Stimulated activated CD8-positive, alpha-beta memory T cell treated with anti-CD3 and anti-CD28 coated beads, Interleukin-12 subunit alpha, Interleukin-12 subunit beta, amount 100 ng/mL, for 1 hour (primary cell): Measurements from ENCODE around the gene FAM120B.

Experiments
- DNase-seq: peaks from one replicate; pipeline ENCODE4 v3.0.0-alpha.2; 2020; ENCODE audit warnings: low read depth

Gene FAM120B

DNA sequence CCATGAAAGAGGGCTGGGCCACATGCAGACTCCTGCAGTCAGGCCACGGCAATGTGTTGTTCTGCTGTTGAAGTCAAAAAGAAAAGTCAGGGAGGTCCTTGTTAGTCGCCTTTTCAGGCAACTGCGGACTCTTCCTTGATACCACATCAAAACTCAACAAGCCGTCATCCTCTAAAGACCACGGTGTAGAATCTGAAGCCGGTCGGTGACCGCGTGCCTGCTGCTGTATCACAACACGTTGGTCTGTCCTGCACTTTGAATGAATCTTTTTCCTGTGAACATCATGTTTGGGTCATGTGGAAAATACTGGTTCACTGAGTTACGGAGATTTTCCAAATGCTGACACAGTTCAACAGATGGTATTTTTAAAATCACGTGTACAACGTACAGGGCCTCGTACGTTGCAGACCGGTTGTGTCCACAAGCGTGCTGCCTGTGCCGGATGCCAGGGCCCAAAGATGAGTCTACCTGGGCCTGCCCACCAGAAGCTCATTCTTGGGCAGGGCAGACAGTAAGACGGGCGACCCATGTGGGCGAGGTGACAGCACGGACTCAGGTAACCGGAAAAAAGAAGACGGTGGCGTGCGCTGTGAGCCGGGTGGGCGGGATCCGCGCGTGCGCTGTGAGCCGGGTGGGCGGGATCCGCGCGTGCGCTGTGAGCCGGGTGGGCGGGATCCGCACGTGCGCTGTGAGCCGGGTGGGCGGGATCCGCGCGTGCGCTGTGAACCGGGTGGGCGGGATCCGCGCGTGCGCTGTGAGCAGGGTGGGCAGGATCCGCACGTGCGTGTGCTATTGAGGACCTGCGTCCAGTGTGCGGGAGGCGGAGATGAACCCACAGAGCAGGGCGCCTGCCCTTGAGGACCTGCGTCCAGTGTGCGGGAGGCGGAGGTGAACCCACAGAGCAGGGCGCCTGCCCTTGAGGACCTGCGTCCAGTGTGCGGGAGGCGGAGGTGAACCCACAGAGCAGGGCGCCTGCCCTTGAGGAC lies 114.5 kb downstream of the FAM120B start:
- no peak for DNase-seq

DNA sequence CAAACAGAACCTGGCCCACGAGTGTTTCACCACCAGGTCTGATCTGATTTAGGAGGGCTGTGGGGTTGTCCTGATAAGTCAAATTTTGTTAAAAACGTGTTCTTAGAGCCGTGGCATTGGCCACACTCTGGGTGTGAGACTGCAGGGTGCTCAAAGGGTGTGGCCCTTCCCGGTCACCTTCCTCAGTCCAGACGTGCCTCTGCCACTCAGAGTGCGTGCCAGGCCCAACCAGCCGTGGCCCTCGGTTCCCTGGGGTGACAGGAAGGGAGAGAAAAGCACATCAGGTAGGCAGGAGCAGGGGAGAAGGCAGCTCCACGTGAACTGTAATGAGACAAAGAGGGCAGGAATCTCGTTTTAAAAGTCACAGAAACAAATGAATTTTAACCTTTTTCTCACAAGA lies 115.4 kb downstream of the FAM120B start:
- DNase-seq: no peak

DNA sequence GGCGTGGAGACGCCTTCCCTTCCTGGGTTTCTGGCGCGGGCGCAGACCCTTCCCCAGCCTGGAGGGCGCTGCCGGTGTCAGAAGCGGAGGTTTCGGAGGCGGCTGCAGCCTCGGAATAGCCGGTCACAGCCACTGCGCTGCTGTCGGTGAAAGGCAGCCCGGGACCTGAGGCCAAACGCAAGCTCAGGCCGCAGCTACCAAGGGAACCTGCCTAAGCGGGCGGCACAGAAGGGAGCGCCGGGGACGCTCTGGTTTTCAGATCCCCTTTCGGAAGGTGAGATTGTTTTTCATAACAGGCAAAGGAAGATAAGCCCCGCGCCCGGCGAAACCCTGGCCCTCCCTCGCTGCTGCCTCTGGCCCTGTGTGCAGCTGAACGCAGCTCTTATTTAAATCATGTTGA lies 116.5 kb downstream of the FAM120B start:
- DNase-seq: no peak

DNA sequence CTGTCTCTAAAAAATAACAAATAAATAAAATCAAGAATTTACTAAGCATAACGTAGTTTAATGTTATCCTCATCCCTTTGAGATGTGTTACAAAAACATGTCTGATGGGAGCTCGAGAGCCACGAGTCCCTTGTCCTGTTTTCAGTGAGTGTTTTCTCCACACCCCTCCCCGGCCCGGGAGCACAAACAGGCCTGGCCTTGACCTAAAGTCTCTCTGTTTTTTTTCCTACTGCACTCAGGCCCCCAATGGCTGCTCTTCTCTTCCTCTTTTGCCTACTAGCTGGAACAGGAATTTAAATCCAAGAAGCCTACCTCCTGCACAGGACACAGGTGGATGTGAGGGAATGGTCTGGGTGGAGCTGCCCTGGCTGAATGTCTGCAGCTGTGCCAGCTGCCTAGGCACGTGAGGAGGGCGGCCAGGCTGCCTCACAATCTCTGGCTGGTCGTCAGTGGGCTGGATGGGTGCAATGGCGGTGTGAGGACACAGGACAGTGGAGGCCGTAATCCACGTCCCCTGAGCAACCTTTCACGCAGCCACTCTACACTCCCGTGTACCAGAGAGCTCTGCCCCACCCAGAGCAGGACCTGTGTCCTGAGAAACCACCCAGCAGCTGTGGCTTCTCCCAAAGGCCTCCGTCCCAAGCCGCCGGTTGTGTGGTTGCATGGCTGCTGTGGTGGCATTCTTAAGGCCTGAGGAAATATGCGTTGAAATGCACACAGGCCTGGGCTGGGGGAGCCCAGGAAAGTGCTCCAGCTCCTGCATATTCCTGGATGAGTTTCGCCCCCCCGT lies 117.5 kb downstream of the FAM120B start:
- DNase-seq: no peak

DNA sequence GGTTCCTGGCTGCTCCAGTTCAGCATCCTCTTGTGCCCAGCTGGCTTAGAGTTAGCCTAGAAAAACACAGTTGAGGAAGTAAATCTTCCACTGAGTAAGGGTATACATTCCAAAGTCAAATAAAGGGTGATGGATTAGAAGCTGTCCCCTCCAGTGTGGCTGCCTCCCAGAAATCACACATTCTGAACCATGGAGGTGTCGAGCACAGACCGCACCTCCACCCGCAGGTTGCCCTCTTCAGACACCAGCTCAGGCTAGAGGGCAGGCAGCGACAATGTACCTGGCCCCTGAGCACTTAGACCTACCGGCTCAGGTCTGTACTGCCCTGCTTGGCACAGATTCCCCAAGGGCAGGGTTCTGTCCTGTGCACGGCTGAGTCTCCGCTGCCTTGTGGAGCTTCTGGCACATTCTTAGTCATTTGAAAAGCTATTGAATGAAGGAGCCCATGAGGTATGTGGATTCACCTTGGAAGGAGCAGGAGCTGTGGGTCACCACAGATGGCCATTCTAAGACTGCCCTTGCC lies 118.1 kb downstream of the FAM120B start:
- no peak for DNase-seq

DNA sequence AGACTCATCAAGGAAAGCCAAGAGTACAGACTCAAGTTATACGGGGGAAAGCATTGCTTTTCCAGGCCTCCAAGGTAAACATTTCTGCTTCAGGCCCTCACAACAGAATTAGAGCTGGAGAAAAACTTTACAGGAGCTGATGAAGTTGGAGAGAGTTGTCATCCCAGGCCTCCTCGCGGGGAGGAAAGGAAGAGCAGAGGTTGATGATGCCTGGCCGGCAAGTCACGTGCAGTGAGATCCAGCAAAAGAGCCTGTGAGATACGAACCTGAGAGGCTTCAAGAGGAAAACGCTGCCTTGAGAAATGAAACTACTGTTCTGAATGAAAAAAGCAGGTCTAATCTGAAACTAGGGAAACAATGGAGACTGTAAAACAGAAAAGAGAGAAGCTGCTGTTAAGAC lies 122.9 kb downstream of the FAM120B start:
- DNase-seq: no peak

DNA sequence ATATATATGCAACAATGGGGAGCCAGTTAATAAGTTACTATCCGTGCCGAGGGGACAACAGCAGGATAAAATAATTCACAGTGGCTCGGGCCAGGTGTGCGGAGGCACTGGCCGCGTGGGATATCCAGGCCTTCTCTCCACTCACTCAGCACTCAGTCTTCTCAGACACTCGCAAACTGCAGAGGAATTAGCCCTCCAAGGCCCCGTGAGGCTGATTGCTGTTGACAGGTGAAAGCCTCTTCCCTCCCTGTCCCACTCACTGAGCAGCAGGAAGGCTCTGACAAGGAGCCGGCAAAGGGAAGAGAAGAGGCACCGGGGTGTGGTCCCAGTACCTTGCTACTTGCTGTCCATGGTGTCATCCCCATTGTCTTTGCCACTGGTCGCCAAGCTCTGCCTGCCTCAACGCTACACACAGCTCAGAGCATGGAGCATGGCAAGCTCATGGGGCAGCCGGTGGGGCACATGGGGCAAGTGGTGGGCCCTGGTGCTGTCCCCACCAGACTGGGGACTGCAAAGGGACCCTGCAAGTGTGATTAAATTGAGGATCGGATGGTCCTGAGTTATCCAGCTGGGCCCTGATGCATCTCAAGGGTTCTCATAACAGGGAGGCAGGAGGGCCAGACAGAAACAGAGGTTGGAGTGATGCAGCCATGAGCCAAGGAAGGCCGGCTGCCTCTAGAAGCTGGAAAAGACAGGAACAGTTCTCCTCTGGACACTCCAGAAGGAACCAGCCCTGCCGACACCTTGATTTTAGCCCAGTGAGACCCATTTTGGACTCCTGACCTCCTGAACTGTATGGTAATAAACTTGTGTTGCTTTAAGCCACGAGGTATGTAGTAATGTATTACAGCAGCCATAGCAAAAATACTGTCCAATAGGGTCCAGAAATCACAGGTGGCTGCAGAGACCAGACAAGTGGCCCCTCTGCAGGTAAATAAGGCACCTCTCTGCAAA lies 126.9 kb downstream of the FAM120B start:
- DNase-seq: no peak

DNA sequence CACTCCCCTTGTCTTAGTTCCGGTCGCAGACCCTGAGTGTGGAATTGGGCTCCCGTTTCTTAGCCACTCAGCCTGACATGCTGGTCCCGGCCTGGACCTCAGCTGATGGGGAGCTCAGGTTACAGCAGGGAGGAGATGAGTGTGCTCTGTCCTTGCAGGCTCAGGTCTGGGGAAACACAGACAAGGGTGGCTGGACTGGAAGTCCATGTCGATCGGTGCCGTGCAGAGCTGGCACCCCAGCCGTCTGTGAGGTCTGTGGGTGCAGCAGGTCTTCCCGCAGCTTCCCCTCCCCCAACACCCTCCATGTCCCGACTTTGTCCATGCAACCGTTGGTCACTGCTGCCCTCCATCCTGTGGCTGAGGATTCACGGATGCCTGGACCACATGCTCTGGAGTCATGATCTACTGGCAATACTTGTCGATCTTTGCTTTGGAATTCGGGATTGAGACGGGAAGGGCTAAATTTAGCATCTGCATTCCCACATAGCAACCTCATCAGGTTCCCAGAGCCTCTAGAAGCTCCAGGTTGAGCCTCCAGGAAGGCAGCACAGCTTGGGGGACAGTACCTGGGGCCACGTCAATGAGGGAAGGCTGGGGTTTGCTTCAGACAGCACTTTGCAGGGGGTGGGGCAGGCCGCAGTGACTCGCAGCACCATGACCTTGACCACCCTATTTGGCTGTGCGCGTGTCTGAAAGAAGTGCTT lies 127.7 kb downstream of the FAM120B start:
- no peak for DNase-seq

DNA sequence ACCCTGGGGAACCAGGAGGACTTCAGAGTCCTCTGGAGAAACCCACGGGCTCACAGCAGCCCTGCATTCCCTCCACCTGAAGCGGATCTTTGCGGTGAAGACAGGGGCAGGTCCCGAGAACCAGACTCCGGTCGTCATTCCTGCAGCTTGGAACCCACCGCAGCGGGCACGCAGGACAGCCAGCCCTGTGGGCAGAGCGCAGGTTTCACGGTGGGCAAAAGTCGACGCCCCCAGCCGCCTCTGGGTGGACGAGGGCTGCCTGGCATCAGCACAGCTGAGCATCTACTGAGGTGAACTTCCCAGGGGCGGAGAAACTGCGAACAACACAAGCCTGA lies 128.2 kb downstream of the FAM120B start:
- no peak for DNase-seq

DNA sequence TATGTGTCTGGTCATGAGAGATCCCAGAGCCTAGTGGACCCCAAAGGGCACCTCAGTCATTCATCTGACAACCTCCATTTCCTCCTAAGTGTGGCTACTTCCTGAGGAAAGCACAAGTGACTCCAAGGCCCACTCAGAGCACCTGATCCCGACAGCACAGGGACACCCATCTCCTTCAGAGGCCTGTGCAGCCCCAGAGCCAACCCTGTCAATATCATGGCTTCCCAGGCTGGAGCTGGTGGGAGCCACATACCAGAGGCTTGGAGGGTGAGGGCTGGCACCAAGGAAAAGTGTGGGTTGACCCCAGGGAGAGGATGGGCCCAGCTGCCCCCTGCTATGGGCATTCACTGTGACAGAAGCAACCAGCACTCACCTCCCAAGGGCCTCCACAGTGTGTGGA lies 129.2 kb downstream of the FAM120B start:
- no peak for DNase-seq

DNA sequence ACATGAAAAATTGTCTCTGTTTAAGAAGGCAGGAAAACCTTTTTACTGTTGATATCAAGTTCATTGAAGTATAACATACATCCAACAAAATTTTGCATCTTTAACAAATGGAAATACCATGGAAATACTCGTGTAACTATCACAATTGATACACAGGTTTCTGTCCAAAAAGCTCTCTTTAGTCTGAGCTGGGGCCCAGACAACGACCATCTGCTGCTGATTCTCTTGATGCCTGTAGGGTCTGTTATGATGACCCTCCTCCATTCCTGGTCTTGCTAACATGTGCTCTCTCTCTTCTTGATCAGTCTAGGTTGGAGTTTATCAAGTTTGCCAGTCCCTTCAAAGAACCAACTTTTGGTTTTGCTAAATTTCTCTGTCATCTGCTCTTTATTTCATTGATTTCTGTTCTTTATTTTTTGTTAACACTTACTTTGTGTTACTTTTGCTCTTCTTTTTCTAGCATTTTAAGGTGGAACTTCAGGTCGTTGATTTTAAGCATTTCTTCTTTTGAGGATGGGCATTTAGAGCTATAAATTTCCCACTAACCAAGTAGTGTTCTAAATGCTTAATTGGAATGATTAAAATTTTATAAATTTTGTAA lies 129.8 kb downstream of the FAM120B start:
- no peak for DNase-seq

DNA sequence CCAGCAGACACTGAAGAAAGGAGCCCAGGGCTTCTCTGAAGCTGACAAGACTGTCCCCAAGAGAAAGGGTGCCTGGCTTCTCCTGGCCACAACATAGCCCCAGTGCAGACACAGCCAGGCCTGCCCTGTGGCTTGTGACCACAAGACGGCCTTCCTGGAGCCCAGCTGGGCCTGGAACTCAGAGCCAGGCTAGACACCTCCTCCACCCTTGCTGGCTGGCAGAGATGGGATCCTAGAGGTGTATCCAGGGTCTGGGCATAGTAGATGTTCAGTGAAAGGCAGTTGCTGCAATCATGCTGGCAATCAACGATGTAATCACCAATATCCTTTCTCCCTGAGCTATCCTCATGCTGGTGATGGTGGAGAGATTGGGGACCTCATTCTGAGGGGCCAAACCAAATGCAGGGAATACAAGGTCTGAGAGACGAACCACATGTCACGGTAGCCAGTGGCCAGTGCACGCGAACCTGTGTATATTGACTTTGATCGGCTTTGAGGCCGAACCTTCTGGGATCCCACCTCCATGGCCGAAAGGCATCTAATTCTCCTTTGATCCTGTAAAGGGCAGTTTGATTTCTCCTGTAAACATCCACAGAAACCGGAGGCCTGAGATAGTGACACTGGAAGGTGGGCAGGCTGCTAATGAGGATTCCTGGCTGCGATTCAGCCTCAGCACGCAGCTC lies 131.3 kb downstream of the FAM120B start:
- DNase-seq: no peak

DNA sequence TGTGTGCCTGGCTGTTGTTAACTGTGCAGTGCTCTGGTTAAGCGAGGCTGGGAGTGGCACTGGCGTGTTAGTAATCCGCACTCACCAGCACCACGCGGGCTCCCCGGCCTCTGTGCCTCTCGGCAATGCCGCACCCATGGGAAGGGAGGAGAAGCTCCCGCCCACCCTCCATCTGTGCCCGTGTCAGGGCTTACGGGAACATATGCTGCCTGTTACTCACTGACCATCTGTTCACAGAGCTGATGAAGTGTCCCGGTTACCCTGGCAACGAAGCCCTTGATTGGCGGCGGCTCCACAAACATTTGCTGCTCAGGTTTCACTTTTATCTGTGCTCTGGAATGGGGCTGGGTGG lies 131.8 kb downstream of the FAM120B start:
- DNase-seq: no peak

DNA sequence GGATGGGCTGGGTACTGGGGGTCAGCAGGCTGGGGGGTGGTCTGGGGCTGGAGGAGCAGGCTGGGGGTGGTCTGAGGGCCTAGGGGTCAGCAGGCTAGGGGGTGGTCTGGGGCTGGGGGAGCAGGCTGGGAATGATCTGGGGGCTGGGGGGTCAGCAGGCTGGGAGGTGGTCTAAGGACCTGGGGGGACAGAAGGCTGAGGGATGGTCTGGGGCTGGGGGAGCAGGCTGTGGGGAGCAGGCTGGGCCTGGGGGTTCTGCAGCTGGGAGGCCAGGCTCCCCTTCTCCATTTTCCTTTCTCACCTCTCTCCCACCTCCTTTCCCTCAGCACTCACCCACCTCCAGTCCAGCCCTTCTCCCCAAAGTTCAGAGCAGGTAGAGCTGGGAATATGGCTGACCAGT lies 132.3 kb downstream of the FAM120B start:
- no peak for DNase-seq

DNA sequence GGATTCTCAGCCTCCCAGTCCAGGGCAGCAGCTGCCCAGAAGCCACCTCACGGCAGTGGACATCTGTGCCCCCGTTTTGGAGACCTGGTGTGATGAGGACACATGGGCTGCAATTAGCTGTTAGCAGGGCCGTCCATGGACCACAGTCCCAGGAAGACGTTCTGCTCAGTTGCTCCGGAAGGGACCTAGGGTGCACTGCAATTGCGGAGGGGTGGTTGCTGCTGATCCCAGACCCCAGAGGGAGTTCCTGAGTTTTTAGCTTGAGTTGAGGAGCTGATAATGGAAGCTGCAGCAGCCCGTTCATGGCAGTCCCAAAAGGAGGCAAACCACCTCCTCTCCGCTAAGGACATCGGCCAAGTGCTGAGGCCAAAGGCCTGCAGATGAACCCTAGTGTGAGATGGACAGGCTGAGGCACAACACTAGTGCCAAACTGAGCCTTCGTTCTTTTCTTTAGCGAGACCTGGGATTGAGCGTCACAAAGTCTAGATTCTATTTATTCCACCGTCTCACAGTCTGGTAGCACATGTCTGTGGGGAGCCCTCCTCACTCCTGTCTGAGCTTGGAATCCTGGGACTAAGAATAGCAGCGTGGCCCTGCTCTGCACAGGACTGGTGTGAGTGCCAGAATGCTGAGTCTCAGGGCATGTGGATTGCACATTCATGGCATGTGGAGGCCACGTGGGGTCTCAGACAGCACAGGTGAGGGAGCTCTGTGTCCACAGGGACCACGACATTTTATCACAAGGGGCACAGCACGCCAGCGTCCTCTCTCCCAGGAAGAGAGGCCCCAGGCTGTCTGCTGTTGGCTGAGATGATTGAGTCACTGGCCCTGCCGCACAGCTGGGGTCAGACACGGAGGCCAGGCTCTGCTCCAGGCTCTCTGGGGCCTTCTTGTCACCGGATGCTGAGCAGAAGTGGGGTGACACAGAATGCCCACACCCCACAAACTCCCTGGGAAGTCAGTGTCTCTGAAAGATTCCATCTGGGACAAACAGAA lies 133.1 kb downstream of the FAM120B start:
- DNase-seq: no peak

DNA sequence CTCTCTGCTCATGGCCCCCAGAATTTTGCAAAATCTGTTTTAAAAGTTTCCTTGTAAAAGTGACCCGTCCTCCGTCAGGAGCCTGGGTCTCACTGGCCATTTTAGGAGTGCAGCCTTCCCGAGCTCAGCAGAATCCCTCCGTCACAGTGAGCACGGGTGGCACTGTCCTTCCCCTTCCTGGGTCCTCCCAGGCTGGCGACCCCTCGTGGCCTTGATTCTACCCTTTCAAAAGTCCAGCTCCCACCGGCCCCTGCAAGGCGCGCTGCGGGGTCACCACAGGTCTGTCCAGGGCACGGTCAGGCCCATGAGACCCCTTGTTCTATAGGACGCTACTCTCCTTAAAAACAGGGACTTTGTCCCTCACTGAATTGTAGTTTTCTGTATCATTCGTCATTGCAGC lies 133.9 kb downstream of the FAM120B start:
- no peak for DNase-seq

DNA sequence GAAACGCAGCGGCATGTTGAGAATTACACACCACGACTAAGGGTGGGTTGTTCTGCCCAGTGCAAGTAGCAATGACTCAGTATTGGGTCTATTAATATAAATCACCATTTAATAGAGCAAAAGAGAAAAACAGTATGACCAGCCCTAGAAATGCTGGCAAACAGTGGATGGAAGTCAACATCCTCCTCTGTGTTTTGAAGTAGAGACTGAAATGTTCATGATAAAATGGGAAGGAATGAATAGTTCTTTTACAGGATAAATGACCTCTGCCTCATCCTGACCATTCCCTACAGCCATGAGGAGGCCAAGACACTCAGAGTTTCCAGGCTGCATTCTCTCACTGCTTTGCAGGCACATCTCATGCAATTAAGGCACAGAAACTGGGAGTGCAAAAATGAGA lies 134.8 kb downstream of the FAM120B start:
- no peak for DNase-seq

DNA sequence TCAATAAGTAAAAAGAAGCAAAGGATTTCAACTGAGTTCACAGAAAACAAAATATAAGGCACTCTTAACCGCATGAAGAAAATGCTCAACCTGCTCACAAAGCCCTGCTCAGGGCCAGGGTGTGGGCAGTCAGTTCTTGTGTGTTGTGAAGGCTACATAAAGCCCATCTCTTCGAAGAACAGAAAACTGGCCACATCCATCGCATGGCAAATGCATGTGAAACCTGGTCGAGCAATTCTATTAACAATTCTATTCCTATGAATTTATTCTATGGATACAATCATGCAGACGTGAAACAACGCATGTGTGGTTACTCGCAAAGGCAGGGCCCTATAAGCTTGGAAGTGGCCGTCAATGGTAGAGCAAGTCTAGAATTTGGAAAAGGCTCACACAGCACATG lies 136.0 kb downstream of the FAM120B start:
- DNase-seq: no peak

DNA sequence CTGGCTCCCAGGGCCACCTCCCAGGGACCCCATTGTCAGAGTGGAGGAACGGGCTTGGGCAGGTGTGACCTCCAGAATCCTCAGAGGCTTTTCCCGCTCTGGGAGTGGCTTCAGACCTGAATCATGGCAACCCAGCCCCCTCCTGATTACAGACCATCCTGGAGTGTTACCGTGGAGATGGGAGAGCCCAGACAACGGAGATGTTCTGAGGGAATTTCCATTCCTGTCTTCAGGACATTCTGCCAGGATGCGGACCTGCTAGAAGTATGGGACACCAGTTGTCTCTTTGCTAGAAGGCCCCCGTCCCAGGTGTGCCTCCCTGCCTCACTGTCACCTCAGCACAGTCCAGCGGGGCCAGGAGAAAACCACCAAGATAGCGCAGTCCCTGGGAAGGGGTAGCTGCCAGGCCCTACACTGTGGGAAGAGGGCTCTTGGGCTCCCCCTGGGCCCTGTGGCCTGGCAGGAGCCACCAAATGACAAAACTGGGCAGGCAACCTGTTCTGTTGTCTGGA lies 136.6 kb downstream of the FAM120B start:
- DNase-seq: no peak
